Measurements from ENCODE around the gene ERI3.

The ERI3 gene

DNA sequence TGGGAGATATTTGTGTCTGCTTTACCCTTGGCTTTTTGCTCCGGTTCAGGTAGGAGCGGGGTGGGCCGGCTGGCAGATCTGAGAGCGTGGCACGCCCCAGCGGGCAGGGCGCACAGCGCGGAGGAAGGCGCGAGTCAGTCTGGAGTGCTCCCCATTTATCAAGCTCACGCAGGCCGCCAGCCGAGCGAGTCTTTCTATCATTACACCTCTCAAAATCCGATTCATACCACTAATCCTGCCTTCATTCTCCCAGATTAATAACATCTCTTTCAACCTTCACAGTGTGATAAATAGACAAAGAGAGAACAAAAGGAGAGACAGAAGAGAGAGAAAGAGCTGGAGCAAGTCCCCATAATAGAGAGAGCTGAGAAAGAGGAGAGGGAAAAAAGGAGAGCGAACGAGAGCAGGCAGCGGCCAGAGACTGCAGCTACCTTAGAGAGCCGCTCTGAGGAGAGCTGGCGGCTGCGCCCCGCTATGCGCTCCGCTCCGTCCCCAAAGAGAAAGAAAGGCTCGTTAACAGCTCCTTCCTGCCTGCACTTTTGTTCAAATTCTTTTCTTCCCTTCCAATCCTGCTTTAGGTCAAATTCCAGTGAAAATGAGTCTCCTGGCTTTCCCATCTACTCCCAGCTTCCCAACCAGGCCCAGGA, 93.8 kb downstream of the ERI3 start:
- DNase-seq: no peak

- DNase-seq: peak; percentile 39
These were observed 94.3 kb downstream of the ERI3 start for GRCh38 chr1:44260792-44261170.

- no peak for DNase-seq
These were observed 96.0 kb downstream of the ERI3 start for GRCh38 chr1:44259090-44259489.

GRCh38 chr1:44256762-44257554, 98.1 kb downstream of the ERI3 start:
- DNase-seq: no peak

- DNase-seq: no peak
These were observed 100.6 kb downstream of the ERI3 start for GRCh38 chr1:44254392-44254910.

- peak; percentile 62 for DNase-seq
These were observed 102.9 kb downstream of the ERI3 start for GRCh38 chr1:44251989-44252671.

DNA sequence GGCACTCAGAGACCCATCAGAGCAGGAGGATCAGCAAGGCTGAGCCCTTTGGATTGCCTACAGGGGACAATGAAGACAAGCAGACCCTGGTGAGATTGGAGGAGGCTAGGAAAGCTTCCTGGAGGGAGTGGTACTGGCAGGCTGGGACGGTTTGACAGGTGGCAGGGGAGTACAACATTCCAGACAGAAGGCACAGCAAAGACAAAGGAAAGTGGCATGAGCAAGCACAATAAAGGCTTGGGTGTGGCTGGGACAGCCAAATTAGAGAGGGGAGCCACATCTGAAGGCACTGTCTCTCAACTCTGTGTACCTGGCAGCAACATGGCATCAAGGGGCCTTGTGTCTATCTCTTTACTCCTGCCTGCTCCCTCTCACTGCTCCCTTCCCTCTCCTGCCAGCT, 103.6 kb downstream of the ERI3 start:
- DNase-seq: no peak

DNA sequence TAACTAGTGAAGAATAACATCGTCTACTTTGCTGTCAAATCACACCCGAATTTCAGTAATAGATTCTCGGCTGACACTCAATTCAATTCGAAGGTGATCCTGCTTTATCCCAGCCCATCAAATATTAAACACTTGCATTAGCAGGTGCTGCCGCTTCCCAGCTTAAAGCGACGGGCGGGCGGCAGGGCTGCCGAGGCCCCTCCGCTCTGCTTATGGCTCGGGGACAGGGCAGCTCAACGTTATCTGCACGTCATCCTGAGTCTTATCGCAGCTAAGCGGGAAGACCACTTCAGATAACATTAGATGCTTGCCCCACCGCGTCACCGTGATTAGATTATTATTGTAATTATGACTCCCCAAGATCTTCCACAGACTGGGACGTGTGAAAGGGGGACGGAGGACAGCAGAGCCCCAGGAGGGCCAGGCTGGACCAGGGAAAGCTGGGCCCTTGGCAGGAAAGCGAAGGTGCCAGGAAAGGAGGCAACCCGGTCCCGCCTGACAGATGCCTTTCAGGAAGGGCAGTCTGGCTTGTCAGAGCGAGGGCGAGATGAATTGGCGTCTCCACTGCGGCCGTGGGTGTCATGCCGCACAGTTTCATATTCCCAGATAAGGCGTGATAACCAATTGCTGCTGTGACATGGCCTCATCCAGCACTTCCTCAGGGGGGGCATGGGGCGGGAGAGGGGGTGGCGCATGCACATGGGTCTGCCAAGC, 104.8 kb downstream of the ERI3 start:
- DNase-seq: no peak

DNA sequence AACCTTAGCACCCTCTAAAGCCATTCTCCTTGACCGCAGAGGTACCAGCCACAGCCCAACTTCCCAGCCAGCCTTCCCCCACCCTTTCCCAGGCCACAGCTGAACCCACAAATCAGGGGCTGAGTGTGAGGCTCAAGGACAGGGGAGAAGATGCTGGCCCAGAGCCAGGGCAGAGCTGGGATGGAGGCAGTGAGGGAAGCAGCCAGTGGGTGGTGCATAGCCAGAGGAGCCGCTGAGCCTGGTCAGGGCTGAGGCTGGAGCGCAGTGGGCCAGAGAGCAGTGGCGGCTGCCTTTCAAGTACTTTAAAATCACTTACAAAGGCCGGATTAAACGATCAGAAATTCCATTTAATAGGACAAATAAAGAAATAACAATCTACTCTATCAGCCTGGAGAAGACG, 105.5 kb downstream of the ERI3 start:
- DNase-seq: no peak

GRCh38 chr1:44246806-44247205, 108.3 kb downstream of the ERI3 start:
- peak; percentile 88 for DNase-seq

DNA sequence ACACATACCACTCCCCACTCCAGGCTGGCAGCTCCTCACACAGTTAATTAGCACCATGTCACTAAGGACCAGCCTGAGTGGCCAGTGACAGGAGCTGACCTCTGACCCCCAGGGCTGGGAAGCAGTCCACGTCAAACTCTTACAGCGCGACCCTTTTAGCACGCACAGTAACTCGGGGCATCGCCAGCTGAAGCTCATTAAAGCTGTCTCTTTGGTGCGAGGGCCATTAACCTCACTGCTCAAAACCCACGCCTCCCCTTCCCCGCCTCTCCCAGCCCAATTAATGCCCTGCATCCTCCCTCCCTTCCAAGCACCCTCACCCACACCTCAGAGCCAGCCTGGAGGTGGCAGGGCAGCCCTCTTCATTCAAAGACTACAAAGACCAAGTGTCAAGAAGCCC, 110.1 kb downstream of the ERI3 start:
- no peak for DNase-seq

GRCh38 chr1:44243782-44244495, 111.1 kb downstream of the ERI3 start:
- DNase-seq: no peak

DNA sequence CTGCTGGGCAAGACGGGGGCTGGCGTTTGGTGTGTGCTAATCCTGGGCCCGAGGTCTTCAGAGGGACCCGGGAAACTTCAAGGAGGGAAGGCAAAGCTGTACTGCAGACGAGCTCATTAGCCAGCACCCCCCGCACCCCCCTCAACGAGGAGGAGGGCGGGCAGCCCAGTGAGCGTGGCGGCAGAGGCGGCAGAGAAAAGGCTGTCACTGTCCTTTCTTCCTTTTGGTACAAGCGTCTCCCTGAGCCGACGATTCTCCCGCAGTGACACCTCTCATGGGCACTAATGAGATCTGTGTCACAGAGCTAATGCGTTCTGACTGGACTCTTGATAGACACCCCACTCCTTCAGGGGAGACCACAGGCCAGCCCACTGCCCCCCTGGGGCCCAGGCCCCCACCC, 112.3 kb downstream of the ERI3 start:
- no peak for DNase-seq

DNA sequence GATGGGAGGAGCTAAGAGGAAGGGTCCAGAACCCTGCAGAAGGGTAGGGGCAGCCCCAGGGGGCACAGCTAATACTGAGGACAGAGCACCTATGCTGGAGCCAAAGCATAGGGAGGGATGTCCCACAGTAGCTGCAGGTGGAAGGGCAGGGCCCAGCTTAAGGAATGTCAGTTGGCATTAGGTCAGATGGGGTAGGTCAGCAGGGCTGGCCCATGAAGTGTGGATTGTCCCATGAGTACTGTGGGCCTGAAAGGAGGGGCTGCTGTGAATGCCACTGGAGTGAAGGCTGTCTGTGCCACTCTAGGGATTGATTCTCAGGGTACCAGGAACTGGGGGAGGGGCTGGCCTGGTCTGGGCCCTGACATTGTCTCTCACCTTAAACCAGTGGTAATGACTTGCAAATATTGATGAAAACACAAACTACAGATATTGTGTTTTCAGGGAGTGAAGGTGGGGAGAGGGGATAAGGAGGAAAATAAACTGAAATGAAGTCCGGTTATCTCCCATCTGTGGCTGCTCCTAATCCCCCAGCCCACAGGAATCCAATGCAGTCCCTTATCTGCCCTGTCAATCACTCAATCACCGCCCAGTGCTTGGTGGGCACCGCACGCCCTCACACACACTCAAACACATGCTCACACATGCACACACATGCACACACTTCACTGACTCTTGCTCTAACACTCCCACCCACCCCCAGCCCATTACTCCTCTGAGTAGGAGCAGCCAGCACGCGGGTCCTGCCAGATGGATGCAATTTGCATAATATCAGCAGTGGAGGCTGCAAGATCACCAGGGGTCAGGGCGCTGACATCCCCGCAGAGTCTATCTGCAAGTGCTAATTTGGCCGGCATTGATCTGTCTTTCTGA, 114.0 kb downstream of the ERI3 start:
- DNase-seq: peak; percentile 33

DNA sequence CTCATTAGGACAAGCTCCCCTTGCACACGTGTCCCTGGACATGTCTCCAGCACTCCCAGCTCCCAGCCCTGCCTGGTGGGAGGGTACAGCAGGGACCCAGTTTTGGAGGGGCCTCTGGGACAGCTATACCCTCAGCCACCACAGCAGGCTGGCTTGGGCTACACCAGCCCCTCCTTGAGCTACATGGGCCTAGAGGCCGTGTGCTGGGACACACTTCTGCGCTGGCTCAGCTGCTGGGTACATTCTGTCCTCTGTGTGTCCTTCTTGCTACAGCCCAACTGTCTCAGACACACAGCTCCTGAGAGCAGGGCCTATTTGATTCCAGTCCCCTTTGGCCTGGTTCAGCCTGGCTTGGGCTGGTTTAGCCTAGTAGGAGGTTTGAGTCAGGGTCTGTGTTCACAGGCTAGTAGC, 115.1 kb downstream of the ERI3 start:
- no peak for DNase-seq

GRCh38 chr1:44239331-44239960, 115.6 kb downstream of the ERI3 start:
- no peak for DNase-seq

DNA sequence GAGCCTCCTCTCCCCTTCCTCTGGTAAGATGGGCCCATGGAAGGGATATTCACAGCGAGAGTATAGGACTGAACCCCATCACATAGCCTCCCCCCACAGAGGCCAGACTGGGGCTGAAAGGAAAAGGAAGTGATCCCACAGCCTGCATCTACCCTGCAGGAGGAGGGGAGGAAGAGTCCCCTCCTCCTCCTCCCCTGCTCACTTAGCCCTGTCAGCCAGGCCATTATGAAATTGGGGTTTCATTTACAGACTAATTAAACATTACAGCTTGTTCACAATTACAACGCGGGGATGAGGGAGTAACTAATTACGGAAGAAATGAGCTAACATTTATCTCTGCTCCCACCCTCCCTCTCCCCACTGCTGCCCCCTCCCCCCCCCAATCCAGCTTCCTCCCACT, 116.4 kb downstream of the ERI3 start:
- no peak for DNase-seq

DNA sequence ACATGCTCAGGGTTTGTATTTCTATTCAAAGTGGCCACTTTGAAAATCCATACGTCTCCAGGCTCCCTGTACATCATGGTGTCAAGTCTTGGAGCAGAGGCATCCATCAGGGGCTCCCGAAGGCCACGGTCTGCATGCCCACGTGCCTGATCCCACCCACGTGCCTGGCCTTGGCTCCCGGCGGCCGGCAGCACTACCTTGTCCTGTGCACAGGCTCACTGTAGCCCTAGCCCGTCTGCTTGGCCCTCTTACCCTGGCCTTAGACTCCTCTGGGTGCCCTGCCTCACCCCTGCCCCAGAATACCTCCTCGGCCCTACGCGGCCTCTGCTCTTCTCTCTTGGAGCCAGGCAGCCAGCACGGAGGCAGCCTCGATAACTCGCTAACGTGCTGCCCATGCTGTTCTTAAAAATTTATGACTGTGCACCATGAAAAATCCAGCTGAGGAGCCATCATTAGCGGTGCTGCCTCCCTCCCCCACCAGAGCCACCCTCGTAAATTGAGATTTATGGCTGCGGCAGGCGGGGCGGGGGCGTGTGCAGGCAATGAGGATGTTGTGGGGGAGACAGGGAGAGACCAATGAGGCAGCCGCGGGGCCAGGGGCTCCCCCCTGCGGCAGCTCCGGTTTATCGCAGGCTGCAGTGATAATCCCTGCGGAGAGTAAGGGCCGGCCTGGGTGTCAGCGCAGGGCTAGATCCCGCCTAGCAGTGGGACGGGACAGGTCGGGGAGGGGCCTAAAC, 117.2 kb downstream of the ERI3 start:
- DNase-seq: peak; percentile 82

- DNase-seq: no peak
These were observed 118.4 kb downstream of the ERI3 start for GRCh38 chr1:44236490-44237272.

Measured in NCI-H526 treated with DMSO at 0.1 percent for 48 hours (cell line).